G401 (cell line): ENCODE data around the gene CENPK. TPM values are rescaled to one million over a fixed set of nuclear protein-coding genes. Genes with fewer than 3 reads are reported as not detected.

Experiments used
- DNase-seq: peaks from one replicate; pipeline ENCODE4 v3.0.0-alpha.2; 2015; ENCODE audit warnings: low spot score
- in situ Hi-C: cut with HindIII; loops from 2 replicates; pipeline ENCODE4 v1.10.0; 2016; ENCODE audit warnings: low sequenced_read_pairs, mixed read lengths
- total RNA-seq: library from RNA; depleted of rRNA; stranded (reverse); fragments of >200 nt; shearing (Covaris generic); gene quantifications from 2 replicates; pipeline ENCODE4 v1.2.3, GENCODE V29; 2014; rRNA removed

CENPK gene
- total RNA-seq, 1 experiment from 2014 or later: 65.1 TPM

DNA sequence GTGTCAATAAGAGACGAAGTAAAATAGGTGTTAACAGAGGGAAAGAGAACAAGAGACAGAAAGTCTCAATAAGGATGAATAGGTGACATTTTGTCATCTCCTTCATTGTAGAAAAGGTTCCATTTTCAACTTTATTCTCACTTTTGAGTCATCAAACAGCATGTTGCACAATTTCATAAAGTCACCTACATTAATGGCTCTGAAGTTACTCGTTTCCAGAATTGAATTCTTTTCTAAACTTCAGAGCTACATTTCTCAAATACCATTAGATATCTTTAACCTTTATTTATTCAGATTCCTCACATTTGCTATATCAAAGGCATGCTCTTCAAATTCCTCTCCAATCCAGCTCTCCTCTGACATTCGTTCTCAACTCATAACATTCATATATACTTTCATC lies 94.3 kb downstream of the CENPK start:
- DNase-seq: no peak
- in situ Hi-C loops: no loop called here

Other genes with a start within 250 kb of the CENPK start
- 15.7 and 20.2 TPM in 2 replicates for gene ADAMTS6, start 81.2 kb downstream of the CENPK start, total RNA-seq
- 47.1 and 67.0 TPM in 2 replicates for gene PPWD1, start 128 bp upstream of the CENPK start, total RNA-seq
- 9.4 and 16.0 TPM in 2 replicates for gene TRIM23, start 61.2 kb upstream of the CENPK start, total RNA-seq
- gene SHLD3, start 61.9 kb upstream of the CENPK start, total RNA-seq: 3.4 and 5.9 TPM in 2 replicates
- gene TRAPPC13, start 61.9 kb upstream of the CENPK start, total RNA-seq: 29.1 and 37.7 TPM in 2 replicates
- 14.0 and 18.7 TPM in 2 replicates for gene SGTB, start 158.9 kb upstream of the CENPK start, total RNA-seq
- gene NLN, start 159.0 kb upstream of the CENPK start, total RNA-seq: 53.6 and 81.4 TPM in 2 replicates